Measurements from ENCODE around the gene KERA.

GRCh38 chr12:91070936-91071335 lies 13.1 kb upstream of the KERA start:
- TF ChIP-seq EZH2 (optimal IDR thresholded peaks at IDR 0.05; ENCODE audit: low read depth, low read length), result no peak
- no peak for TF ChIP-seq CTCF (IDR thresholded peaks at IDR 0.05; ENCODE audit: low read length)
- no peak for TF ChIP-seq EZH2phosphoT487 (IDR thresholded peaks at IDR 0.05; ENCODE audit: low read length)
